NCI-H226 (cell line): ENCODE data around the gene ZNF669.
A peak's percentile ranks its signal among the peaks of the same experiment; 100 is the strongest.

ENCODE experiments used
- DNase-seq: peaks from one replicate; pipeline ENCODE4 v3.0.0-alpha.2; 2015

Gene ZNF669

GRCh38 chr1:247110627-247111258 is 6.6 kb upstream of the ZNF669 start:
- peak; percentile 65 for DNase-seq

GRCh38 chr1:247107694-247108093 is 3.5 kb upstream of the ZNF669 start:
- no peak for DNase-seq

- DNase-seq, result no peak
Observed at GRCh38 chr1:247105966-247106365, 1.8 kb upstream of the ZNF669 start.

- DNase-seq, result no peak
Observed at GRCh38 chr1:247104965-247105364, 809 bp upstream of the ZNF669 start.

GRCh38 chr1:247102381-247102780 is 1.8 kb downstream of the ZNF669 start:
- DNase-seq, result peak; percentile 13

- no peak for DNase-seq
Observed at GRCh38 chr1:247100676-247101279, 3.4 kb downstream of the ZNF669 start.

GRCh38 chr1:247096958-247097357 is 7.2 kb downstream of the ZNF669 start:
- DNase-seq, result no peak

GRCh38 chr1:247096544-247096943 is 7.6 kb downstream of the ZNF669 start:
- DNase-seq, result no peak

- no peak for DNase-seq
Observed at GRCh38 chr1:247096112-247096511, 8.0 kb downstream of the ZNF669 start.

- DNase-seq, result no peak
Observed at GRCh38 chr1:247090455-247090854, 13.7 kb downstream of the ZNF669 start.

GRCh38 chr1:247089616-247090375 is 14.4 kb downstream of the ZNF669 start:
- no peak for DNase-seq

GRCh38 chr1:247088967-247089366 is 15.2 kb downstream of the ZNF669 start:
- DNase-seq, result no peak

GRCh38 chr1:247087256-247087655 is 16.9 kb downstream of the ZNF669 start:
- no peak for DNase-seq

- no peak for DNase-seq
Observed at GRCh38 chr1:247085310-247085709, 18.8 kb downstream of the ZNF669 start.

GRCh38 chr1:247084771-247085170 is 19.4 kb downstream of the ZNF669 start:
- no peak for DNase-seq

GRCh38 chr1:247079141-247079874 is 24.8 kb downstream of the ZNF669 start:
- no peak for DNase-seq

GRCh38 chr1:247078258-247079140 is 25.7 kb downstream of the ZNF669 start, which contains the start of gene ZNF670:
TSS of gene ZNF670 (minus strand) at chr1:247078811. CDS start at chr1:247078596, 215 bp downstream.
- DNase-seq, result peak; percentile 98

GRCh38 chr1:247077876-247078257 is 26.3 kb downstream of the ZNF669 start:
- no peak for DNase-seq

GRCh38 chr1:247077213-247077612 is 26.9 kb downstream of the ZNF669 start:
- no peak for DNase-seq

- no peak for DNase-seq
Observed at GRCh38 chr1:247070645-247071044, 33.5 kb downstream of the ZNF669 start.

- DNase-seq, result no peak
Observed at GRCh38 chr1:247064304-247064703, 39.9 kb downstream of the ZNF669 start.

- DNase-seq, result no peak
Observed at GRCh38 chr1:247060771-247061170, 43.4 kb downstream of the ZNF669 start.
